Measurements from ENCODE around the gene STPG2. TPM values are rescaled to one million over a fixed set of nuclear protein-coding genes. Genes with fewer than 3 reads are reported as not detected.

The STPG2 gene
- total RNA-seq, 1 donor from 2014 or later: 2.5 TPM

- DNase-seq (ENCODE audit: low spot score): no peak
- Mint-ChIP-seq H3K4me3 (ENCODE audit: unreplicated experiment) (no peak overlapping the region), H3K27me3 (ENCODE audit: unreplicated experiment) (no peaks in the 10 kb centered on the region), H3K9me3 (ENCODE audit: unreplicated experiment) (no peaks in the 10 kb centered on the region), H3K36me3 (ENCODE audit: low read depth, unreplicated experiment) (peaks cover 3% of the 10 kb centered on the region), H3K4me1 (ENCODE audit: unreplicated experiment) (peaks cover 5% of the 10 kb centered on the region), H3K27ac (ENCODE audit: unreplicated experiment) (no peak overlapping the region)
- no peak for TF ChIP-seq CTCF (IDR thresholded peaks at IDR 0.05; ENCODE audit: unreplicated experiment)
These were observed 477.7 kb downstream of the STPG2 start for GRCh38 chr4:97665553-97665952.

DNA sequence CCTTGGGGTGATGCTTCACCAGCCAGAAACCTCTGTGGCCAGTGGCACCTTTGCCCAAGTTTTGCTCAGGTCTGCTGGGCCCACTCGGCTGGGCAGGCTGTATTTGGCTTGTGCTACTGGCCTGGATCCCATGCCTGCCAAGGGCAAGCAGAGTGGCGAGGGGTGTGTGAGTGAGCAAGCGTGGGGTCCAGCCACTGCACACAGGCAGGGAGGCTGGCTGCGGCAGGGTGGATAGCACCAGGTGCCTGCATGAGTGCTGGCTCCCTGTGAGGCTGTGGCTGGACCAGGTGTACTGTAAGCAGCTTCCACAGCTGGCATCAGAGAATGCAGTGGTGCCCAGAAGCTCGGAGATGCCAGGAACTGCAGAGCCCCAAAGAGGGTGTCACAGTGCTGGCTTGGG lies 478.5 kb downstream of the STPG2 start:
- peaks cover 5% of the 10 kb centered on the region for H3K4me1 Mint-ChIP-seq (ENCODE audit: unreplicated experiment)
- no peak for TF ChIP-seq CTCF (IDR thresholded peaks at IDR 0.05; ENCODE audit: unreplicated experiment)
- no peaks in the 10 kb centered on the region for H3K27me3 Mint-ChIP-seq (ENCODE audit: unreplicated experiment)
- H3K36me3 Mint-ChIP-seq (ENCODE audit: low read depth, unreplicated experiment): peaks cover 3% of the 10 kb centered on the region
- no peak overlapping the region for H3K27ac Mint-ChIP-seq (ENCODE audit: unreplicated experiment)
- no peak for DNase-seq (ENCODE audit: low spot score)
- no peak overlapping the region for H3K4me3 Mint-ChIP-seq (ENCODE audit: unreplicated experiment)
- H3K9me3 Mint-ChIP-seq (ENCODE audit: unreplicated experiment): no peaks in the 10 kb centered on the region

DNA sequence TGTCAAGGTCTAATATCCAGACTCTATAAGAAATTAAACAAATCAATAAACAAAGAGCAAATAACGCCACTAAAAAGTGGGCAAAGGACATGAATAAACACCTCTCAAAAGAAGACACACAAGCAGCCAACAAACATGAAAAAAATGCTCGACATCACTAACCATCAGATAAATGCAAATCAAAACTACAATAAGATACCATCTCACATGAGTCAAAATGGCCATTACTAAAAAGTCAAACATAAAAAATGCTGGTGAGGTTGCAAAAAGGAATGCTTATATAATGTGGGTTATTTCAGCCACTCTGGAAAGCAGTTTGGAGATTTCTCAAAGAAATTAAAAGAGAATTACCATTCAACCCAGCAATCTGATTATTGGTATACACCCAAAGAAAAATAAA lies 481.1 kb downstream of the STPG2 start:
- H3K27me3 Mint-ChIP-seq (ENCODE audit: unreplicated experiment): no peaks in the 10 kb centered on the region
- no peak for DNase-seq (ENCODE audit: low spot score)
- TF ChIP-seq CTCF (IDR thresholded peaks at IDR 0.05; ENCODE audit: unreplicated experiment): no peak
- peaks cover 7% of the 10 kb centered on the region for H3K4me1 Mint-ChIP-seq (ENCODE audit: unreplicated experiment)
- H3K36me3 Mint-ChIP-seq (ENCODE audit: low read depth, unreplicated experiment): peaks cover 3% of the 10 kb centered on the region
- no peak overlapping the region for H3K4me3 Mint-ChIP-seq (ENCODE audit: unreplicated experiment)
- no peak overlapping the region for H3K27ac Mint-ChIP-seq (ENCODE audit: unreplicated experiment)
- H3K9me3 Mint-ChIP-seq (ENCODE audit: unreplicated experiment): no peaks in the 10 kb centered on the region

GRCh38 chr4:97656044-97656720 lies 487.1 kb downstream of the STPG2 start:
- DNase-seq (ENCODE audit: low spot score): no peak
- no peak overlapping the region for H3K27ac Mint-ChIP-seq (ENCODE audit: unreplicated experiment)
- no peaks in the 10 kb centered on the region for H3K36me3 Mint-ChIP-seq (ENCODE audit: low read depth, unreplicated experiment)
- H3K4me1 Mint-ChIP-seq (ENCODE audit: unreplicated experiment): peaks cover 7% of the 10 kb centered on the region
- H3K27me3 Mint-ChIP-seq (ENCODE audit: unreplicated experiment): no peaks in the 10 kb centered on the region
- no peaks in the 10 kb centered on the region for H3K9me3 Mint-ChIP-seq (ENCODE audit: unreplicated experiment)
- no peak overlapping the region for H3K4me3 Mint-ChIP-seq (ENCODE audit: unreplicated experiment)
- TF ChIP-seq CTCF (IDR thresholded peaks at IDR 0.05; ENCODE audit: unreplicated experiment): no peak

GRCh38 chr4:97653701-97654100 lies 489.6 kb downstream of the STPG2 start:
- no peaks in the 10 kb centered on the region for H3K9me3 Mint-ChIP-seq (ENCODE audit: unreplicated experiment)
- H3K36me3 Mint-ChIP-seq (ENCODE audit: low read depth, unreplicated experiment): no peaks in the 10 kb centered on the region
- no peaks in the 10 kb centered on the region for H3K27me3 Mint-ChIP-seq (ENCODE audit: unreplicated experiment)
- H3K4me1 Mint-ChIP-seq (ENCODE audit: unreplicated experiment): peaks cover 7% of the 10 kb centered on the region
- TF ChIP-seq CTCF (IDR thresholded peaks at IDR 0.05; ENCODE audit: unreplicated experiment): no peak
- no peak for DNase-seq (ENCODE audit: low spot score)
- H3K4me3 Mint-ChIP-seq (ENCODE audit: unreplicated experiment): no peak overlapping the region
- no peak overlapping the region for H3K27ac Mint-ChIP-seq (ENCODE audit: unreplicated experiment)
